ENCODE results near the gene PAQR5.

PAQR5 gene

GRCh38 chr15:69298697-69299441, at the start of gene PAQR5:
TSS of gene PAQR5 (plus strand) at chr15:69298912. CDS start at chr15:69360081, 61,169 bp downstream.
- TF ChIP-seq FOXM1 (IDR thresholded peaks at IDR 0.05; ENCODE audit: borderline replicate concordance, low read depth) = no peak
- peak; percentile 21; the same call in 1 of the 2 replicates for TF ChIP-seq TAF1 (IDR thresholded peaks at IDR 0.05; ENCODE audit: low read depth)
- TF ChIP-seq, protein P1, sequence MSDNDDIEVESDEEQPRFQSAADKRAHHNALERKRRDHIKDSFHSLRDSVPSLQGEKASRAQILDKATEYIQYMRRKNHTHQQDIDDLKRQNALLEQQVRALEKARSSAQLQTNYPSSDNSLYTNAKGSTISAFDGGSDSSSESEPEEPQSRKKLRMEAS (IDR thresholded peaks at IDR 0.05) = no peak
- TF ChIP-seq USF1 (IDR thresholded peaks at IDR 0.05) = peak; percentile 90
- TF ChIP-seq ZBTB7A (IDR thresholded peaks at IDR 0.05; ENCODE audit: low read depth) = 0 out of 2 replicates have a peak, but pooled peaks have one; percentile 15

DNA sequence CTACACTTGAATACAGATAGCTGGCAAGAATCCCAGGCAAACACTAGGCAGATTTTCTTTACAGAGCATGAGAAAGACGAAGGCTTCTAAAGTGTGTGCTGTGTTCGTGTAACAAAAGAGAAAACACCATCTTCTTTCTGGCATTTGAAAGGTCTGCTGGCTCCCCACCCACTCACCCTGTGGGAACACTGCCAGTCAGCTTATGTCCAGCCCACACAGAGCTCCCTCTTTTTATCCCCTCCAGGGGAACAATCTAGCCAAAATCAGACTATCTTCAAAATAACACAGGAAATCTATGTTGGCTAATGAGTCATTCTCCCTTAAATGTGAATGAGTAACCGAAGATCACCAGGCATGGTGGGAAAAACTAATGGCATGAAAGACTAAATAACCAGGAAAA, 45.6 kb upstream of the PAQR5 start:
- TF ChIP-seq ZBTB7A (IDR thresholded peaks at IDR 0.05; ENCODE audit: low read depth) (no peak), NFIC (IDR thresholded peaks at IDR 0.05) (no peak), EGR1 (IDR thresholded peaks at IDR 0.05) (no peak), CEBPB (IDR thresholded peaks at IDR 0.05) (no peak), EP300 (IDR thresholded peaks at IDR 0.05; ENCODE audit: borderline replicate concordance) (no peak), FOXM1 (IDR thresholded peaks at IDR 0.05; ENCODE audit: borderline replicate concordance, low read depth) (no peak), TCF12 (IDR thresholded peaks at IDR 0.05; ENCODE audit: low read depth) (no peak), USF1 (IDR thresholded peaks at IDR 0.05) (no peak)
- TF ChIP-seq, protein P1 (IDR thresholded peaks at IDR 0.05) = no peak

GRCh38 chr15:69265347-69265955, 33.3 kb upstream of the PAQR5 start:
- no peak for TF ChIP-seq FOXM1 (IDR thresholded peaks at IDR 0.05; ENCODE audit: borderline replicate concordance, low read depth)
- TF ChIP-seq RAD21 (IDR thresholded peaks at IDR 0.05; ENCODE audit: low read depth) = peak; percentile 60
- TF ChIP-seq TAF1 (IDR thresholded peaks at IDR 0.05; ENCODE audit: low read depth) = no peak
- no peak for TF ChIP-seq NFIC (IDR thresholded peaks at IDR 0.05)
- TF ChIP-seq, protein P1 (IDR thresholded peaks at IDR 0.05) = no peak

DNA sequence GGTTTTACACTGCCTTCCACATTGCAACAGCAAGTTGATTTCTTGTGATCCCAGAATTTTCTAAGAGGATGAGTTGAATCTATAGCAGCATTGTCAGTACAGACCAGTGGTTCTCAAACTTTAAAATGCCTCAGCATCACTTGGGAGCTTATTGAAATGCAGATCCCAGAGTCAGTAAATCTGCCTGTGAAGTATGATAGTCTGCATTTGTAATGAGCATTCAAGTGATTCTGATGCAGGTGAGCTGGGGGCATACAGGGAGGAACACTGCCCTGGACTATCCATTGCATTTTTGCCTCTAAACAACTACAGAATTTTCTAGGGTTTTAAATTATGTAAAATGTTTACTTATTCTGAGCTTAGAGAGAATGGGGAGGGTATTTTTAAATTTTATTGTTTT, 27.5 kb upstream of the PAQR5 start:
- TF ChIP-seq USF1 (IDR thresholded peaks at IDR 0.05) = no peak
- TF ChIP-seq EP300 (IDR thresholded peaks at IDR 0.05; ENCODE audit: borderline replicate concordance) = no peak
- TF ChIP-seq CREB1 (IDR thresholded peaks at IDR 0.05; ENCODE audit: low read depth) = no peak
- no peak for TF ChIP-seq TEAD4 (IDR thresholded peaks at IDR 0.05)
- TF ChIP-seq NFIC (IDR thresholded peaks at IDR 0.05) = no peak
- no peak for TF ChIP-seq ZBTB7A (IDR thresholded peaks at IDR 0.05; ENCODE audit: low read depth)
- no peak for TF ChIP-seq TAF1 (IDR thresholded peaks at IDR 0.05; ENCODE audit: low read depth)
- no peak for TF ChIP-seq CEBPB (IDR thresholded peaks at IDR 0.05)
- TF ChIP-seq YY1 (IDR thresholded peaks at IDR 0.05; ENCODE audit: low read depth) = no peak
- TF ChIP-seq, protein P1 (IDR thresholded peaks at IDR 0.05) = no peak
- no peak for TF ChIP-seq FOXM1 (IDR thresholded peaks at IDR 0.05; ENCODE audit: borderline replicate concordance, low read depth)
- TF ChIP-seq TCF12 (IDR thresholded peaks at IDR 0.05; ENCODE audit: low read depth) = no peak
- TF ChIP-seq EGR1 (IDR thresholded peaks at IDR 0.05) = no peak
- TF ChIP-seq, protein P2, sequence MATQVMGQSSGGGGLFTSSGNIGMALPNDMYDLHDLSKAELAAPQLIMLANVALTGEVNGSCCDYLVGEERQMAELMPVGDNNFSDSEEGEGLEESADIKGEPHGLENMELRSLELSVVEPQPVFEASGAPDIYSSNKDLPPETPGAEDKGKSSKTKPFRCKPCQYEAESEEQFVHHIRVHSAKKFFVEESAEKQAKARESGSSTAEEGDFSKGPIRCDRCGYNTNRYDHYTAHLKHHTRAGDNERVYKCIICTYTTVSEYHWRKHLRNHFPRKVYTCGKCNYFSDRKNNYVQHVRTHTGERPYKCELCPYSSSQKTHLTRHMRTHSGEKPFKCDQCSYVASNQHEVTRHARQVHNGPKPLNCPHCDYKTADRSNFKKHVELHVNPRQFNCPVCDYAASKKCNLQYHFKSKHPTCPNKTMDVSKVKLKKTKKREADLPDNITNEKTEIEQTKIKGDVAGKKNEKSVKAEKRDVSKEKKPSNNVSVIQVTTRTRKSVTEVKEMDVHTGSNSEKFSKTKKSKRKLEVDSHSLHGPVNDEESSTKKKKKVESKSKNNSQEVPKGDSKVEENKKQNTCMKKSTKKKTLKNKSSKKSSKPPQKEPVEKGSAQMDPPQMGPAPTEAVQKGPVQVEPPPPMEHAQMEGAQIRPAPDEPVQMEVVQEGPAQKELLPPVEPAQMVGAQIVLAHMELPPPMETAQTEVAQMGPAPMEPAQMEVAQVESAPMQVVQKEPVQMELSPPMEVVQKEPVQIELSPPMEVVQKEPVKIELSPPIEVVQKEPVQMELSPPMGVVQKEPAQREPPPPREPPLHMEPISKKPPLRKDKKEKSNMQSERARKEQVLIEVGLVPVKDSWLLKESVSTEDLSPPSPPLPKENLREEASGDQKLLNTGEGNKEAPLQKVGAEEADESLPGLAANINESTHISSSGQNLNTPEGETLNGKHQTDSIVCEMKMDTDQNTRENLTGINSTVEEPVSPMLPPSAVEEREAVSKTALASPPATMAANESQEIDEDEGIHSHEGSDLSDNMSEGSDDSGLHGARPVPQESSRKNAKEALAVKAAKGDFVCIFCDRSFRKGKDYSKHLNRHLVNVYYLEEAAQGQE (IDR thresholded peaks at IDR 0.05; ENCODE audit: low read depth) = no peak
- no peak for TF ChIP-seq RAD21 (IDR thresholded peaks at IDR 0.05; ENCODE audit: low read depth)

DNA sequence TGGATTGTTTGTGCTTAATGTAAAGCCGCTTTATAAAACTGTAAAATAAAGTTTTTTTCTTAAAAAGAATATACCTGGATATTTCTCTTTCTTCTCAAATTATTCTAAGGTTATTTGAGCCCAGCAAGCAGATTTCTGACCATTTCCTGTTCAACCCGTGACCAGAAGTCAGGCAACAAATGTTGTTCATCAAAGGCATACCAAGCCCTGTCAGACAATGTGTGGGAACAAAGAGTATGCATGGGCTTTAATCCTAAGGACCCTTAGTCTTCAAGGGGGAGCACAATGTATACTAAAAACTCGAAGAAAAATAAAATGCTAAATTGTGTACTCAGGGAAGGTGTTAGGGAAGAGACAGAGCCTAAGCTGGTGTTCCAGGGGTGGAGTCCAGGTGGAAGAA, 26.6 kb upstream of the PAQR5 start:
- TF ChIP-seq EP300 (IDR thresholded peaks at IDR 0.05; ENCODE audit: borderline replicate concordance) (no peak), FOXM1 (IDR thresholded peaks at IDR 0.05; ENCODE audit: borderline replicate concordance, low read depth) (no peak), CREB1 (IDR thresholded peaks at IDR 0.05; ENCODE audit: low read depth) (no peak), RAD21 (IDR thresholded peaks at IDR 0.05; ENCODE audit: low read depth) (no peak)

GRCh38 chr15:69272891-69273290, 25.8 kb upstream of the PAQR5 start:
- TF ChIP-seq FOXM1 (IDR thresholded peaks at IDR 0.05; ENCODE audit: borderline replicate concordance, low read depth) = no peak
- no peak for TF ChIP-seq USF1 (IDR thresholded peaks at IDR 0.05)
- no peak for TF ChIP-seq TAF1 (IDR thresholded peaks at IDR 0.05; ENCODE audit: low read depth)
- no peak for TF ChIP-seq CREB1 (IDR thresholded peaks at IDR 0.05; ENCODE audit: low read depth)
- no peak for TF ChIP-seq YY1 (IDR thresholded peaks at IDR 0.05; ENCODE audit: low read depth)
- TF ChIP-seq, protein P2 (IDR thresholded peaks at IDR 0.05; ENCODE audit: low read depth) = no peak
- no peak for TF ChIP-seq EGR1 (IDR thresholded peaks at IDR 0.05)
- TF ChIP-seq, protein P1 (IDR thresholded peaks at IDR 0.05) = no peak
- TF ChIP-seq CEBPB (IDR thresholded peaks at IDR 0.05) = no peak
- TF ChIP-seq NFIC (IDR thresholded peaks at IDR 0.05) = no peak
- no peak for TF ChIP-seq ZBTB7A (IDR thresholded peaks at IDR 0.05; ENCODE audit: low read depth)
